Muscle layer of duodenum (tissue), 2 donors: ENCODE data around the gene ZSCAN5B.
"Not testable (repeated sequence)": the region's sequence is repeated elsewhere in the genome, so short reads cannot be mapped to it uniquely, and the experiment has no call there.

Experiments
- H3K27ac ChIP-seq: one replicate; pipeline ENCODE4 v1.7.0; 2013; ENCODE audit warnings: mild to moderate bottlenecking, low read length
- H3K27me3 ChIP-seq: one replicate; pipeline ENCODE4 v1.7.0; 2013; ENCODE audit warnings: low read depth, mild to moderate bottlenecking, control low read depth, low read length
- H3K36me3 ChIP-seq, 2 donors: one replicate each; pipeline ENCODE4 v1.7.0; 2013; ENCODE audit warnings: low read length in 2 of 2, control low read depth in 1 of 2, mild to moderate bottlenecking in 1 of 2; ENCODE audit not compliant: insufficient read depth in 2 of 2, control insufficient read depth in 1 of 2
- H3K4me1 ChIP-seq, 2 donors: one replicate each; pipeline ENCODE4 v1.7.0; 2013; ENCODE audit warnings: low read length in 2 of 2, mild to moderate bottlenecking in 2 of 2, control low read depth in 1 of 2, moderate library complexity in 1 of 2; ENCODE audit not compliant: insufficient read depth in 2 of 2, control insufficient read depth in 1 of 2
- H3K4me3 ChIP-seq, 2 donors: one replicate each; pipeline ENCODE4 v1.7.0; 2013; ENCODE audit warnings: low read length in 2 of 2, low read depth in 1 of 2, mild to moderate bottlenecking in 1 of 2
- H3K9me3 ChIP-seq, 2 donors: one replicate each; pipeline ENCODE4 v1.7.0; 2013; ENCODE audit warnings: low read length in 2 of 2, control low read depth in 1 of 2, mild to moderate bottlenecking in 1 of 2; ENCODE audit not compliant: control insufficient read depth in 1 of 2
- donor health status: healthy.

The ZSCAN5B gene

GRCh38 chr19:56197646-56198045 is at the start of gene ZSCAN5B:
ZSCAN5B (minus strand) TSS chr19:56197783; CDS start chr19:56193052, 4,731 bp downstream.
- not testable (repeated sequence) for H3K27me3 ChIP-seq, H3K36me3 ChIP-seq

GRCh38 chr19:56245764-56246163 is 48.2 kb upstream of the ZSCAN5B start:
- not testable (repeated sequence) for H3K9me3 ChIP-seq, H3K27me3 ChIP-seq, H3K4me3 ChIP-seq, H3K27ac ChIP-seq, H3K36me3 ChIP-seq, H3K4me1 ChIP-seq

More at GRCh38 chr19:56197646-56198045, at the start of gene ZSCAN5B:
- H3K9me3 ChIP-seq, H3K27ac ChIP-seq, H3K4me3 ChIP-seq, H3K4me1 ChIP-seq: not testable (repeated sequence)

GRCh38 chr19:56245121-56245740 is 47.6 kb upstream of the ZSCAN5B start:
- Histone ChIP-seq H3K4me3 (no peak overlapping the region), H3K27me3 (no peaks in the 10 kb centered on the region), H3K27ac (no peak overlapping the region), H3K36me3 (no peaks in the 10 kb centered on the region), H3K9me3 (no peaks in the 10 kb centered on the region), H3K4me1 (no peaks in the 10 kb centered on the region)

- H3K4me3 ChIP-seq, result no peak overlapping the region
- H3K9me3 ChIP-seq, result no peaks in the 10 kb centered on the region
- H3K36me3 ChIP-seq, result peaks cover 0 to 5% of the 10 kb centered on the region in 2 donors
- H3K4me1 ChIP-seq, result no peaks in the 10 kb centered on the region
- H3K27me3 ChIP-seq, result no peaks in the 10 kb centered on the region
- no peak overlapping the region for H3K27ac ChIP-seq
These were observed 25.9 kb upstream of the ZSCAN5B start for GRCh38 chr19:56223481-56223880.

- Histone ChIP-seq H3K9me3 (no peaks in the 10 kb centered on the region), H3K27ac (no peak overlapping the region), H3K27me3 (no peaks in the 10 kb centered on the region), H3K4me1 (no peaks in the 10 kb centered on the region), H3K4me3 (no peak overlapping the region), H3K36me3 (peaks cover 0 to 5% of the 10 kb centered on the region in 2 donors)
These were observed 25.3 kb upstream of the ZSCAN5B start for GRCh38 chr19:56222901-56223300.

- Histone ChIP-seq H3K36me3 (peaks cover 0 to 5% of the 10 kb centered on the region in 2 donors), H3K27ac (no peak overlapping the region), H3K4me1 (peaks cover 0 to 9% of the 10 kb centered on the region in 2 donors), H3K27me3 (no peaks in the 10 kb centered on the region), H3K4me3 (no peak overlapping the region), H3K9me3 (no peaks in the 10 kb centered on the region)
These were observed 24.3 kb upstream of the ZSCAN5B start for GRCh38 chr19:56221851-56222250.

- not testable (repeated sequence) for H3K27ac ChIP-seq, H3K4me3 ChIP-seq, H3K9me3 ChIP-seq, H3K36me3 ChIP-seq, H3K4me1 ChIP-seq, H3K27me3 ChIP-seq
These were observed 23.9 kb upstream of the ZSCAN5B start for GRCh38 chr19:56221442-56221841.

- peaks cover 0 to 5% of the 10 kb centered on the region in 2 donors for H3K36me3 ChIP-seq
- H3K4me3 ChIP-seq, result no peak overlapping the region
- H3K9me3 ChIP-seq, result no peaks in the 10 kb centered on the region
- H3K27me3 ChIP-seq, result no peaks in the 10 kb centered on the region
- no peak overlapping the region for H3K27ac ChIP-seq
- H3K4me1 ChIP-seq, result peaks cover 0 to 9% of the 10 kb centered on the region in 2 donors
These were observed 21.4 kb upstream of the ZSCAN5B start for GRCh38 chr19:56218961-56219360.

- H3K4me1 ChIP-seq, result peaks cover 0 to 9% of the 10 kb centered on the region in 2 donors
- H3K4me3 ChIP-seq, result peak overlapping the region; percentile 37 to 60
- no peaks in the 10 kb centered on the region for H3K27me3 ChIP-seq
- no peaks in the 10 kb centered on the region for H3K9me3 ChIP-seq
- no peak overlapping the region for H3K27ac ChIP-seq
- peaks cover 0 to 3% of the 10 kb centered on the region in 2 donors for H3K36me3 ChIP-seq
These were observed 19.7 kb upstream of the ZSCAN5B start for GRCh38 chr19:56217039-56217949.

GRCh38 chr19:56211718-56212117 is 14.1 kb upstream of the ZSCAN5B start:
- Histone ChIP-seq H3K27me3 (no peaks in the 10 kb centered on the region), H3K4me3 (no peak overlapping the region), H3K9me3 (no peaks in the 10 kb centered on the region), H3K36me3 (no peaks in the 10 kb centered on the region), H3K27ac (no peak overlapping the region), H3K4me1 (no peaks in the 10 kb centered on the region)

- H3K27me3 ChIP-seq, H3K36me3 ChIP-seq, H3K9me3 ChIP-seq, H3K4me1 ChIP-seq, H3K27ac ChIP-seq, H3K4me3 ChIP-seq: not testable (repeated sequence)
These were observed 12.5 kb upstream of the ZSCAN5B start for GRCh38 chr19:56210036-56210435.
